NK-92 (cell line): ENCODE measurements around the gene UCK1.

Source experiments
- DNase-seq: peaks from one replicate; lab custom pipeline; 2025; ENCODE audit not compliant: unreplicated experiment; lab: John Stamatoyannopoulos, UW

The UCK1 gene

DNA sequence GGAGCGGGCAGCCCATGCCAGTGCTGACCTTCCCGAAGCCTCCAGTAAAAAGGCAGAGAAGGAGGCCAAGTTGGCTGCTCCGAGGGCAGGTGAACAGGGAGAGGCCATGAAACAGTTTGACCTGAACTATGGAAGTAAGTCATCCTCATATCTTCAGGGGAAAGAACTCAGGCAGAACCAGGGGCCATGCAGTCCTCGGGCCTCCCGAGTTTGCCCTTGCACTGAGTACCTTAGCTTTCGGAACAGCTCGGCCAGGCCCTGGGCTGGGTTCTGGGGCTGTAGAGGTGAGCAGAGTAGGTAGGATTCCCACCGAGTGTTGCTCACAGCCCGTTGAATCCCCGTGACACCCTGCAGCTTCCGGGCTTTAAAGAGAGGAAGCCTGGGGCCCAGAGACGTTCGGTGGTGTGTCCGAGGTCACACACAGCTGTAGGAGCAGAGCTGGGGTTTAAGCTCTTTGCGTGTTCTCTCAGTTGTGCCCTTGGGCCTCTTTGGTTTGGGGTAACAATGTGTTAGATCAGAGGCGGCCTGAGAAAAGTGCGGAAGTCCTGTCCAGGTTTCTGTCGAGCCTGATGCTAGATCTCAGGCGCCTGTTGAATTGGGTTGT is 53.1 kb downstream of the UCK1 start:
- no peak for DNase-seq

DNA sequence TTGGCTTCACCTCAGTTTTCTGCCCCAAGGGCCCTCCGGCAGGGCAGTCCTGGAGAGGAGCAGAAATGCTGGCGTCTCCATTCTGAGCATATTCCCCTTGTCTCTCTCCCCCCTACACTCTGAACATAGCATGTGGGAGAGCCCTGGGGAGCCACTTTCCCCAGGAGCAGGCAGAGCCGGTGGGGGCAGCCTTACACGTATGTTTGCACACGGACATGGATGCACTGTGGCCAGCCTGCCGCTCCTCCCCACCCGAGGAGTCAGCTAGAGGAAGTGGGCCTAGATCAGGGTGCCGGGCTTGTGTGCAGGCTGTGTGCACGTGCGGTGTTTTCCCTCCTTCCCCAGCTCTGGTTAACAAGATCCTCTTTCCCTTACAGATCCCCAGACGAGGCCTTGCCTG is 53.7 kb downstream of the UCK1 start:
- DNase-seq: no peak

DNA sequence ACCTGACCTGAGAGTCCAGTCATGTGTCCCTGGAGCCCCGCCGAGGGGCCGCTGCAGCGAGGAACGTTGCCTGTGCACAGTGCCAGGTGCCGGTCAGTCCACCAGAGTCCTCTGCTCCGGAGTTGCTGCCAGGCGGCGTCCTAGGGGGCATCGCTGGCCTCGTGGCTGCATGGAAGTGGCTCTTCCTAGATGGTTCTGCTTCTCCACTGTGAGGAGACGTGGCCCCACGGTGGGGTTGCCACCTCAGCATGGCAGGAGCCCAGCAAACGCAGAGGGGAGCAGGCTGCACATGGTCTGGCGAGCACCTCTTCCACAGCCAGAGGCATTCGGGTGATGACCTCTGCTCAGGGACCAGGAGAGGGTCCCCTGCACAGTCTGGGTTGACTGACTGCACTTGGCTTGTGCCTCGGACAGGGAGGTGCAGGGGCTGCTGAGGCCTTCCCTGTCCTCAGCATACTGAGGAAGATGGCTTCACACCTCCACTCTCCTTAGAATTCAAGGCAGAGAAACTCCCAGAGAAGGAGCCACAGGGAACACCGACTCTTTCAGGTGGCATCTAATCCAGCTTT is 54.2 kb downstream of the UCK1 start:
- DNase-seq: no peak

DNA sequence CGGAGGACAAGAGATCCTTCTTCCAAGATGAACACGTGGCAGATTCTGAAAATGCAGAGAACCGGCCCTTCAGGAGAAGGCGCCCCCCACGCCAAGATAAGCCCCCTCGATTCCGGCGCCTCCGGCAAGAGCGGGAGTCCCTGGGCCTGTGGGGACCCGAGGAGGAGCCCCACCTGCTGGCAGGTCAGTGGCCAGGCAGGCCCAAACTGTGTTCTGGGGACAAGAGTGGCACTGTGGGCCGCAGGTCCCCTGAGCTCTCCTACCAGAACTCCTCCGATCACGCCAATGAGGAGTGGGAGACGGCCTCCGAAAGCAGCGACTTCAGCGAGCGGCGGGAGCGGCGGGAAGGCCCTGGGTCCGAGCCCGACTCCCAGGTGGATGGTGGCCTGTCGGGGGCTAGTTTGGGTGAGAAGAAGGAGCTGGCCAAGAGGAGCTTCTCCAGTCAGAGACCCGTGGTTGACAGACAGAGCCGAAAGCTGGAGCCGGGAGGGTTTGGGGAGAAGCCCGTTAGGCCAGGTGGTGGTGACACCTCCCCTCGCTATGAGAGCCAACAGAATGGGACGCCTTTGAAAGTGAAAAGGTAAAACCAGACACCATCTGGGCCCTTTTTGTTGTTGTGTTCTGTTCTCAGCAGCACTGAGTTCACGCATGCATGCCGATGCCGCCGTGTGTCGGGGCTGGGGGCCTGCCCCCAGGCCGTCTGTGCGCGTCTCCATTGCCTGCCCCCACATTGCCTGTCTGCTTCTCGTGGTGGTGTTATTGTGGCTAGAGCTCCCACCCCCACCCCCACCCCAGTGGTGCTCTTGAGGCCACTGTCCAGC is 54.9 kb downstream of the UCK1 start:
- DNase-seq: no peak

- no peak for DNase-seq
These were observed 55.7 kb downstream of the UCK1 start for GRCh38 chr9:131475111-131475955.

GRCh38 chr9:131474711-131475110 is 56.4 kb downstream of the UCK1 start:
- DNase-seq: no peak

DNA sequence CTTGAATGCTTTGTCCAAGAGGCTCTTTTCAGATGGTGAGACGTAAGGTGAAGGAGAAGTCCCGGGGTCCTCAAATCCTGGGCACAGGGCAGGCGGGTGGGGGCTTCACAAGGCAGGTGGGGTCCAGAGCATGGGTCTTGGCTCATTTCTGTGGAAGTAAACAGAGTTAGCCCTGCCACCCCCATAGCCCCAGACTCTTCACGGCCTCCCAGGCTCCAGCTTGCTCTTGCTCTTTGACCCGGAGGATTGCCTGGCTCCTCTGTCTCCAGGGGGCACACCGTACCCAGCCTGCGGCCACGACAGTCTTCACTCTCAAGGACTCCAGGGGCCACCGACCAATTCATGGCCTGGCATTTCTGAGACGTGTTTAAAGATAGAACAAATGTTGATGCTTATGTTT is 57.2 kb downstream of the UCK1 start:
- no peak for DNase-seq
